RPMI7951 (cell line): ENCODE results near the gene CHEK1. TPM values are rescaled to one million over a fixed set of nuclear protein-coding genes. Genes with fewer than 3 reads are reported as not detected.
A peak's percentile ranks its signal among the peaks of the same experiment; 100 is the strongest.

Experiments
- DNase-seq: peaks from one replicate; pipeline ENCODE4 v3.0.0-alpha.2; 2012; ENCODE audit warnings: low read depth
- total RNA-seq: library from RNA; depleted of rRNA; stranded (reverse); fragments of >200 nt; shearing (Covaris generic); gene quantifications from 2 replicates; pipeline ENCODE4 v1.2.3, GENCODE V29; 2014

The CHEK1 gene
- total RNA-seq, 1 experiment from 2014 or later = 82.9 TPM

DNA sequence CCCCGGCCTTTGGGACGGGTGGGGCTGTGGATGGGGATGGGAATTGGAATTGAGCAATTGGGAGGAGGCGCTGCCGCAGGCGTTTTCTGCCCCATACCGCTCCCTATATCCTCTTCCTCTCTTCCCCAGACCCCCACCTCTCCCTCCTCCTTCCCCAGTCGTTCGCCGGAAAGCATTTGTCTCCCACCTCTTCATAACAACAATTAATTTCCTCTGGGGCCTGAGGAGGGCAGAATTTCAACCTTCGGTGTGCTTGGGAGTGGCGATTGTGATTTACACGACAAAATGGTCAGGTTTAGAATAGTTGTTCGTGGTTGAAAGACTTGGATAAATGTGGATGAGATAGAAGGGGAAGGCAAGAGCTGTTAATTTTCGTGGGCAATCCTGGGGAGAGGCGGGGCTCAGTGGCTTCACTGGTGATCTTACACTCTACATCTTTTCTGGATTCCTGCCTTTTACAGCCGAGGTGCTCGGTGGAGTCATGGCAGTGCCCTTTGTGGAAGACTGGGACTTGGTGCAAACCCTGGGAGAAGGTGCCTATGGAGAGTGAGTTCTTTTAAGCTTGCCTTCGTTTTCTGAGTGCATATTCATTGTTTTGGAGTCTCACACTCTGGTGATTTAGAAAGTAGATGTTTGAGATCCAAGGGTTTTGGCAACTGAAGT is 1.5 kb downstream of the CHEK1 start:
- peak; percentile 95 for DNase-seq

DNA sequence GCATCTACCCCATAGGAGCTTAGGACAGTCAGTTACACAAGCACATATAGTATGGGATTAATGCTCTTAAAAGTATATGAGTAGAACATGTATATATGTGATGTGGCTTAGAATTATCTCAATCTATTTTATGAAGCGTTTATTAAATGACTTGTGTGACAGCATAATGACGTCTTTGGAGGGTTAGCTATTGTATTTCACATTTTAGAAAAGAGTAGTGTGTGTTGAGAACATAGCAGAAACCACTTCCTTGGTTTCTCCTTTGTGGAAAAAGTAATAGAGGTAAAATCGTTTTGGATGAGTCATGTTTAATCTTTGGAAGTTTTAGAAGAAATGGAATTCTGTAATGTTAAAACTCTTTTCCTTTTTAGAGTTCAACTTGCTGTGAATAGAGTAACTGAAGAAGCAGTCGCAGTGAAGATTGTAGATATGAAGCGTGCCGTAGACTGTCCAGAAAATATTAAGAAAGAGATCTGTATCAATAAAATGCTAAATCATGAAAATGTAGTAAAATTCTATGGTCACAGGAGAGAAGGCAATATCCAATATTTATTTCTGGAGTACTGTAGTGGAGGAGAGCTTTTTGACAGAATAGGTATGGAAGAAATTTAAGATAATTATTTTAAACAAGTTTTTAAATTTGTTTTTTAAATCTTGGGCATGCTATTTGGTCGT is 2.4 kb downstream of the CHEK1 start:
- DNase-seq = peak; percentile 6

- no peak for DNase-seq
Observed at GRCh38 chr11:125637840-125638239, 12.9 kb downstream of the CHEK1 start.

DNA sequence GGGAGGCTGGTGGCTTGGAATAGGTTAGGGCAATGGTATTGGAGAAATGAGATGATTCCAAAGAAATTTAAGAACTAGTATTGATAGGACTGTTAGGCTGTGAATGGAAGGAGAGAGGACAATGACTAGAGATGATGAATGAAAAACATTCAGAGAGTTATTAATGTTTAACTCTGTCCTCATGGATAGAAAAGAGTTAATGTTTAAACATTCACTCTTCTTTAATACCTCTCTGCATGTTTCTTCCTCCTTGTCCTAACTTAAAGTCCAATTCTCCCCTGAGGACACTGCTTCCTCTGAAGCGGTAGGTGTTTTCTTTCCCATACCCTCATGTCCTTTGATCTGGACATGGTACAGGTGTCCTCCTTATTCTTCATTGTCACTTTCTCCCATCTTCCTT is 13.4 kb downstream of the CHEK1 start:
- DNase-seq = no peak

GRCh38 chr11:125645871-125646270 is 20.9 kb downstream of the CHEK1 start:
- DNase-seq = no peak

- DNase-seq = no peak
Observed at GRCh38 chr11:125649465-125650166, 24.7 kb downstream of the CHEK1 start.

DNA sequence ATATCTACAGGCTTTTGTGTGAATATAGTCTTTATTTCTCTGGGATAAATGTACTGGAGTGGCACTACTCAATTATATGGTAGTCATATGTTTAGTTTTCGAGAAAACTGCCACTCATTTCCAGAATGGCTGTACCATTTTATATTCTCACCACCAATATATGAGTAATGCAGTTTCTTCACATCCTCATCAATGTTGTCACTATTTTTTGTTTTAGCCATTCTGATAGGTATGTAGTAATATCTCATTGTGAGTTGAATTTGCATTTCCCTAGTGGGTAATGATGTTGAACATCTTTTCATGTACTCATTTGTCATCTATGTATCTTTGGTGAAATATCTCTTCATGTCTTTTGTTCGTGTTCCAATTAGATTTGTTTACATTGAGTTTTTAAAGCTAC is 37.7 kb downstream of the CHEK1 start:
- no peak for DNase-seq

DNA sequence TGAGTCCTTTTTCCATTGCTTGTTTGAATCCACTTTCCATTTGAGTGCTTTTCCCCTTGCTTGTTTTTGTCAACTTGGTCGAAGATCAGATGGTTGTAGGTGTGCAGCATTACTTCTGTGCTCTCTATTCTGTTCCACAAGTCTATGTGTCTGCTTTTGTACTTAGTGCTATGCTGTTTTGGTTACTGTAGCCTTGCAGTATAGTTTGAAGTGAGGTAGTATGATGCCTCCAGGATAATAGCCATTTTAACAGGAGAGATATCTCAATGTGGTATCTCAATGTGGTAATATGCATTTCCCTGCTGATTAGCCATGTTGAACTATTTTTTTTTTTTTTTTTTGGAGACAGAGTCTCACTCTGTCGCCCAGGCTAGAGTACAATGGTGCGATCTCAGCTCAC is 38.9 kb downstream of the CHEK1 start:
- peak; percentile 32 for DNase-seq

DNA sequence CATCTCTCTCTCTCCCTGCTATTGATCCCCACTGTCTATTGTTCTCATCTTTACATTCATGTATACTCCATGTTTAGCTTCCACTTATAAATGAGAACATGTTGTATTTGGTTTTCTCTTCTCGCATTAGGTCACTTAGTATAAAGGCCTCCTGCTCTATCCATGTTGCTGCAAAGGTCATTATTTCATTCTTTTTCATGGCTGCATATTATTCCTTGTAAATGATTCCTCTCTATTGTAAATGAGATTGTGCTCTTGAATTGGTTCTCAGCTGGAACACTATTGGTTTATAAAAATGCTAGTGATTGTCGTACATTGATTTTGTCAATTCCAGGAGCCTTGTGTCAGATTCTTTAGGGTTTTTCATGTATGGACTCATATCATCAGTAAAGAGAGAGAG is 42.2 kb downstream of the CHEK1 start:
- DNase-seq = no peak

DNA sequence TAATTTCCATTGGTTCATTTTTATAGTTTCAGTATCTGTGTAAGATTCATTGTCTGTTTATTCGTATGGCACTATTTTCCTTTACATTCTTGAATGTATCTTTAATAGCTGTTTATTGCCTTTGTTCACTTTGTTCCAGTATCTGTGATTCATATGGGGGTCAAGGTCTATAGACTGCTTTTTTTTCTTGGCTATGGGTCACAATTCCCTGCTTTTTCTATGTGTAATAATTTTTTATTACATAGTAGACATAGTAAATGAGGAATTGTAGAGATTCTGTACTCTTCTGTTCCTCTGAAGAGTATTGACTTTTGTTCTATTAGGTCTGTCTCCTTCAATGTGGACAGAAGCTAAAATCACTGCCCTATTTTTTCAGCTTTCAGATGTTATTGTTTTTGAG is 45.2 kb downstream of the CHEK1 start:
- no peak for DNase-seq

DNA sequence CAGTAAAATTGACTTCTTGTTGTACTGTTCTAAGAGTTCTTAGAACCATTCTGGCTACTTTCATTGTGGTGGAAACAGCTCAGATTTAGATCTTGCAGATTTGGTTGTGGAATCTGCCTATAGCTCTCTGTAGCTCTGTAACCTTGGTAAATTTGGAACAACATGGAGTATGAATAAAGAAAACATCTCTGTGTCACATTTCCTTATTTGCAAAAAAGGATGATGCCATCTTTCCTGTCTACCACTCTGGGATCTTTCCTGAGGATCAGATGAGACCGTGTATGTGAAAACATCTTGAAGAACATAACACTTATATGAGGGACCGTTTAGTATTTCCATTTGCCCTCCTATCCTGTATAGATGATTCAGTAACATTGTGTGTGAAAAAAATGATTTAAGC is 46.6 kb downstream of the CHEK1 start:
- DNase-seq = no peak

- no peak for DNase-seq
Observed at GRCh38 chr11:125674210-125674609, 49.2 kb downstream of the CHEK1 start.

DNA sequence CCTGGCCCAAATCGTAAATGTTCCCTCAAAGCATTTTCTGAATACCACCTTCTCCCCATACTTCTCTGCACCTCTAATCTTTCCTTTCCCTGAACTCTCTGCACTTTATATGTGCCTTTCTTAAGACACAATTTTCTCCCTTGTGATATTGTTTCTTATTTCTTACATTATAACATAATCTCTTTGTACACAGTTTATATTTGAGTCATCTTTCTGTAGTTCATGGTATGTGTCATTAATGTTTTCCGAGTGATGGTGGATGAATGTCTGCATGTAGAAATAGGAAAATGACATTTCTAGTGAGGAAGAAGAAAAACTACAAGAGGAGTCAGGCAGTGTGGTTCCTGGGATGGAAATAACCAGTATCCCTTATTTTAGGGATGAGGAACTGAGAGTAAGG is 50.2 kb downstream of the CHEK1 start:
- no peak for DNase-seq

GRCh38 chr11:125679397-125679796 is 54.4 kb downstream of the CHEK1 start:
- no peak for DNase-seq

GRCh38 chr11:125679837-125680236 is 54.9 kb downstream of the CHEK1 start:
- no peak for DNase-seq

DNA sequence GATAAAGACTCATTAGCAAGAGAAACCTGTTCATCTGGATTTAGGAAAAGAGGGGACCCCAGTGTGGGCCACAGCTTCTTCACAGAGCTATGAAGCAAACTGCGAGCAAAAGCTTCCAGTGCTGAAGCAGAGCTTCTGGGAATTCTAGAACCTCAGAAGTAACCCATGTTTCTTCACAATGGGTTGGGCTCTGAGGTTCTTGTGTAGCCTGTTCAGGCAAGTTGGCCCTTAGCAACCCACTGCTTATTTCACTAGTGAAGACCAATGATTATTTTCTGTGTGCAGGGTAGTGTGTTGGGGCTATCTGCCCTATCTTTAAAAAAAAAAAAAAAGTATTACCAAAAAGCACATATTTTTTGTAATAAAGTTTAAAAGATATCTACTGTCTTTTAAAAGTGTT is 55.8 kb downstream of the CHEK1 start, which contains the start of gene ACRV1:
TSS of gene ACRV1 (minus strand) at position 101 of the 400 bp plus-strand sequence. CDS start at position 34, 67 bp downstream.
- no peak for DNase-seq

DNA sequence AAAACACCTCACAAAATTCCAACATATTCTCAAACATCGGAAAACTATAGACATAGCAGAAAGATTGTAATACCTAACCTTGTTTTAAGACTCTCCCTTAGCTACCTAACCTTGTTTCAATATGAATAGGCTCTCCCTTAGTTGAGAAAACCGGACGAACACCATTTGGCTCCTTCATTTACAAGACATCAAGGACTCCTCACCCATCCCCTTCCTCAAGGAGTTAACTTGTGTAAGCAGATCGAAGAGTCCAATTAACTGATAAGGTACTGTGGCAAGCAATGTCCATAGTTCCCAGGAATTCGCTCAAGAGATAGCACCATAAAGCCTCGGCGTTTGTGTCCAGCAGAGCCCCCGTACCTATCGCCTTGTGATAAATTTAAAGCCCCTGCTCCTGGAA is 60.3 kb downstream of the CHEK1 start:
- no peak for DNase-seq

- no peak for DNase-seq
Observed at GRCh38 chr11:125688066-125688465, 63.1 kb downstream of the CHEK1 start.

- no peak for DNase-seq
Observed at GRCh38 chr11:125688632-125689031, 63.7 kb downstream of the CHEK1 start.

GRCh38 chr11:125689274-125689859 is 64.4 kb downstream of the CHEK1 start:
- no peak for DNase-seq

GRCh38 chr11:125690006-125690405 is 65.0 kb downstream of the CHEK1 start:
- DNase-seq = no peak

DNA sequence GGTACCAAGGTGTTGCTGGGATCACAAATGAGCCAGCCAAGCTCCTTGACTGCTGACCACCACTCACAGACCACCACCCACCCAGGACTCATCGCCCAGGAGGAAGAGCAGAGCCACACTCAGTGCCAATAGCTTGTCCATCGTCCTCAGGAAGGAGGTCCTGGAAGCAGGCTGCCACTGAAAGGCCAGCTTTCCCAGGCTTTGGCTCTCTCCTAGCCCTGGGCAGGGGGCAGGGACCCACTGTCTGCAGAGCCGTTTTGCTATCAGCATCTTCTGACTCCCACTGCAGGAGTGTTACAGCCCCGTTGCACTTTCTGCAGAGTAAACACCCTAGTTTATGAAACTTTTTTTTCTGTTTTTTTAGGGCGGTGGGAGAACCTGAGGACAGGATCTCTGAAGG is 67.9 kb downstream of the CHEK1 start:
- no peak for DNase-seq

- DNase-seq = no peak
Observed at GRCh38 chr11:125694951-125695350, 70.0 kb downstream of the CHEK1 start.
